Measurements from ENCODE around the gene SLC35F4. TPM values are rescaled to one million over a fixed set of nuclear protein-coding genes. Genes with fewer than 3 reads are reported as not detected.

SLC35F4 gene
- total and polyA plus RNA-seq, 2 donors: not detected

DNA sequence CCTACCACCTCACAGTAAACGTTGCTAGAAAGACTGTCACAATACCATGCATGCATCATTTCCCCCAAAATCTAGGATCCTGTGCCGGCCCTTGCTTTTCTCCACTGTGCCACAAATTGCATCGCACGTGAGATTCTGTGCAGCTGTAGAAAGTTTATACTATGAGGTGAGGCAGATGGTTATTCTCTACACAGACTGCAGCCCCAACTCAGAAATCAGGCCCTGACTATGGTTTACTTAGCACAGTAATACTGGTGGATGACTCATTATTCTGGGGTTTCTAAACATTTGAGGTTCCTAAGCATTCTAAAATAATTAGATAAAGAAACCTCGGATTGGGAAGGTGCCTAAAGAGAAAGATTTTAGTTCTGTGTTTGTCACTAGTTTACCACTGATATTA, 208.4 kb downstream of the SLC35F4 start:
- Histone ChIP-seq H3K9me3 (ENCODE audit: control insufficient read depth in 2 of 2, insufficient read depth in 1 of 2, low read length in 1 of 2) (no peaks in the 10 kb centered on the region), H3K27ac (ENCODE audit: low read depth in 1 of 2, low read length in 1 of 2) (no peak overlapping the region), H3K36me3 (ENCODE audit: control insufficient read depth in 2 of 2, insufficient read depth in 2 of 2, low read length in 1 of 2) (no peaks in the 10 kb centered on the region), H3K4me3 (ENCODE audit: low read length in 2 of 2) (no peak overlapping the region), H3K4me1 (ENCODE audit: control insufficient read depth in 2 of 2, insufficient read depth in 2 of 2, low read length in 2 of 2) (no peaks in the 10 kb centered on the region), H3K27me3 (ENCODE audit: control insufficient read depth in 2 of 2, insufficient read depth in 1 of 2, low read length in 1 of 2) (no peaks in the 10 kb centered on the region)
- no peak for DNase-seq (ENCODE audit: low read depth in 6 of 9, low spot score in 9 of 9)
- WGBS: 84% methylated on average over 5 of the region's 5 CpGs

DNA sequence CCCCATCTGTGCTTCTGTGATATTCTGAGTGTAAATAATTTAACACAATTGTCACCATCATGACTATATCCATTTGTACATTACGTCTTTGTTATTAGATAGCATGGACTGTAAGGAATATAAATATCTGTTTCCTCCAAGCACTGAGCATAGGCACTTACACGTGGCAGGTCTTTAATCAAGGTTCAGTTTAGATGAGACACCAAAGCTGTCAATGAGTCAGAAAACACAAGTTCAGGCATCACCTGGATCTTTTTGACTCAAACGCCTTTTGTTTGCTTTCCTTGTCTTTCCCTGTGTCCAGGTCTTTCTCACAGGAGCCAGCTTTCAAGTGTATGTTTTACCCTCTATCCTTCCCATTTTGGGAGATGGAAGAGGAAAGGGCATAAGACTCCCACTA, 209.0 kb downstream of the SLC35F4 start:
- DNase-seq (ENCODE audit: low read depth in 6 of 9, low spot score in 9 of 9): no peak
- Histone ChIP-seq H3K27ac (ENCODE audit: low read depth in 1 of 2, low read length in 1 of 2) (no peak overlapping the region), H3K36me3 (ENCODE audit: control insufficient read depth in 2 of 2, insufficient read depth in 2 of 2, low read length in 1 of 2) (no peaks in the 10 kb centered on the region), H3K4me3 (ENCODE audit: low read length in 2 of 2) (no peak overlapping the region), H3K9me3 (ENCODE audit: control insufficient read depth in 2 of 2, insufficient read depth in 1 of 2, low read length in 1 of 2) (no peaks in the 10 kb centered on the region), H3K27me3 (ENCODE audit: control insufficient read depth in 2 of 2, insufficient read depth in 1 of 2, low read length in 1 of 2) (no peaks in the 10 kb centered on the region), H3K4me1 (ENCODE audit: control insufficient read depth in 2 of 2, insufficient read depth in 2 of 2, low read length in 2 of 2) (no peaks in the 10 kb centered on the region)
- 81% methylated on average over 3 of the region's 3 CpGs for WGBS

DNA sequence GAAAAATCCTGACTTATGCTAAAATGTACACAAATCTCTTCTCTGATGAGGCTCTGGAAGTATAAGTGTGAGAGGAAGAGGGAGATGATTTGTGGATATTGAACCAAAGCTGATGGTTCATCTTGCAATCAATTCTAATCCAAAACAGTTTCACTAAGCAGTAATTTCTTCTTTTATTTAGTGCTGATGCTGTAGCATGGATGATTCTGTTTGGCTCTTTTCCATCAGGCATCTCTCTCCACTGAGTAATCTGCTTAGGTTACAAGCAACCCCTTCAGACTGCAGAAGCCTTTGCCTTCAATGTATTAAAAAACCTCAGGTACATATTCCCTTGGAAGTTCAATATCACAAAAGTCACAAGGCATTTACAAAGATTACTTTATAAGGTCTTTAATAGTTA, 213.1 kb downstream of the SLC35F4 start:
- Histone ChIP-seq H3K9me3 (ENCODE audit: control insufficient read depth in 2 of 2, insufficient read depth in 1 of 2, low read length in 1 of 2) (no peaks in the 10 kb centered on the region), H3K27me3 (ENCODE audit: control insufficient read depth in 2 of 2, insufficient read depth in 1 of 2, low read length in 1 of 2) (no peaks in the 10 kb centered on the region), H3K4me1 (ENCODE audit: control insufficient read depth in 2 of 2, insufficient read depth in 2 of 2, low read length in 2 of 2) (no peaks in the 10 kb centered on the region), H3K36me3 (ENCODE audit: control insufficient read depth in 2 of 2, insufficient read depth in 2 of 2, low read length in 1 of 2) (no peaks in the 10 kb centered on the region), H3K27ac (ENCODE audit: low read depth in 1 of 2, low read length in 1 of 2) (no peak overlapping the region), H3K4me3 (ENCODE audit: low read length in 2 of 2) (no peak overlapping the region)
- no peak for DNase-seq (ENCODE audit: low read depth in 6 of 9, low spot score in 9 of 9)

DNA sequence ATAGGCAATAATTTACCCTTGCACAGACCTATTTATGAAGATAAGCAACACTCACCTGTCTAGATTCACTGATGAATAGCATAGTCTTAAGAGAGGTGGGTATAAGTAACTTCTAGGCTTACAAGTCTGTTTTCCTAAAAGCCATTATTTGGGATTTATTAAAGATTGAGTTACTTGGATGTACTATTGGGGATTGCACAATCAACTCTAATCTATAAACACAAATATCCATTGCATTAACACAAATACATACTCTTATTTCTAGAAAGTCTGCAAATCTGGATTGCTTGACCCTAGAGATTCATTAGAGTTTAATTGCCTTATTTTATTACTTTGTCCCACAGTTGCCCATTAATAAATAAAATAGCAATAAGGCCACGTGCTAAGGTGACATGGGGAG, 224.1 kb downstream of the SLC35F4 start:
- WGBS: 42% methylated on average over 1 of the region's 1 CpG
- Histone ChIP-seq H3K27me3 (ENCODE audit: control insufficient read depth in 2 of 2, insufficient read depth in 1 of 2, low read length in 1 of 2) (no peaks in the 10 kb centered on the region), H3K36me3 (ENCODE audit: control insufficient read depth in 2 of 2, insufficient read depth in 2 of 2, low read length in 1 of 2) (no peaks in the 10 kb centered on the region), H3K4me3 (ENCODE audit: low read length in 2 of 2) (no peak overlapping the region), H3K9me3 (ENCODE audit: control insufficient read depth in 2 of 2, insufficient read depth in 1 of 2, low read length in 1 of 2) (no peaks in the 10 kb centered on the region), H3K4me1 (ENCODE audit: control insufficient read depth in 2 of 2, insufficient read depth in 2 of 2, low read length in 2 of 2) (no peaks in the 10 kb centered on the region), H3K27ac (ENCODE audit: low read depth in 1 of 2, low read length in 1 of 2) (no peak overlapping the region)
- DNase-seq (ENCODE audit: low read depth in 6 of 9, low spot score in 9 of 9): no peak

DNA sequence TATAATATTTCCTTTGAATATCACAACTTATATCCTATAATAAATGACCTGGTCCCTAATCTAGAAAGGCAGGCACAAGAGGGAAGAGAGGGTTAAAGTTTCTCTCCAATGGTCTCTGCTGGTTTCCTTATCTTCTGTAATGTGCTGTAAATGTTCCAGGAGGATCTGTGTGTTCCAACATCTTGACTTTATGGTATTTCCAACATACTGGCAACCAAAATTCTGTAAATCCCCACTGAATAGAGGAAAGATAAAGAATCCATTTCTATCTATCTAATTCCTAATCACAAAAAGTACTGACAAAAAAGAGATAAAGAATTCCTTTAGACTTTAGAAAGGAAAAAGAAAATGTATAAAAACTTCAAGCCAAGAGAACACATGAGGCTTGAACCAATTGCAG, 225.9 kb downstream of the SLC35F4 start:
- no peaks in the 10 kb centered on the region for H3K4me1 ChIP-seq (ENCODE audit: control insufficient read depth in 2 of 2, insufficient read depth in 2 of 2, low read length in 2 of 2)
- no peaks in the 10 kb centered on the region for H3K27me3 ChIP-seq (ENCODE audit: control insufficient read depth in 2 of 2, insufficient read depth in 1 of 2, low read length in 1 of 2)
- no peaks in the 10 kb centered on the region for H3K9me3 ChIP-seq (ENCODE audit: control insufficient read depth in 2 of 2, insufficient read depth in 1 of 2, low read length in 1 of 2)
- H3K4me3 ChIP-seq (ENCODE audit: low read length in 2 of 2): no peak overlapping the region
- no peak for DNase-seq (ENCODE audit: low read depth in 6 of 9, low spot score in 9 of 9)
- H3K27ac ChIP-seq (ENCODE audit: low read depth in 1 of 2, low read length in 1 of 2): no peak overlapping the region
- no peaks in the 10 kb centered on the region for H3K36me3 ChIP-seq (ENCODE audit: control insufficient read depth in 2 of 2, insufficient read depth in 2 of 2, low read length in 1 of 2)

DNA sequence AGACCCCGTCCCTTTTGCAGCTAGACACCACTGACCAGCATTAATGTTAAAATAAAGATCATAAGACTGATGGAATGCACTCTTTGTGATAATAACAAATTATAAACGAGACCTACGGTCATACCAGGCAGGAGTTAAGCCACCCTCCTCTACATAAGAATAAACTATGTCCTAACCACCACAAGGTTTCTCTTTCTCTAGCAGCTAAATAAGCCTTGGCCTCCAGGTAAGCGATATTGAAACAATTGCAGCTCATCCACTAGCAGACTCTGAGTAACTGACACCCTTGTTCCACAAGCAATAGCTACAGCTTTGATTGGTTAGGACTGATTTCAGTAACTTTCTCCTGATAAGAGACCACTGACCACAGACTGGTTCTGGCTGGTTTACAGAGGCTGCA, 228.0 kb downstream of the SLC35F4 start:
- DNase-seq (ENCODE audit: low read depth in 6 of 9, low spot score in 9 of 9): no peak
- Histone ChIP-seq H3K4me1 (ENCODE audit: control insufficient read depth in 2 of 2, insufficient read depth in 2 of 2, low read length in 2 of 2) (no peaks in the 10 kb centered on the region), H3K27ac (ENCODE audit: low read depth in 1 of 2, low read length in 1 of 2) (no peak overlapping the region), H3K4me3 (ENCODE audit: low read length in 2 of 2) (no peak overlapping the region), H3K36me3 (ENCODE audit: control insufficient read depth in 2 of 2, insufficient read depth in 2 of 2, low read length in 1 of 2) (no peaks in the 10 kb centered on the region), H3K27me3 (ENCODE audit: control insufficient read depth in 2 of 2, insufficient read depth in 1 of 2, low read length in 1 of 2) (no peaks in the 10 kb centered on the region), H3K9me3 (ENCODE audit: control insufficient read depth in 2 of 2, insufficient read depth in 1 of 2, low read length in 1 of 2) (no peaks in the 10 kb centered on the region)
- WGBS: 86% methylated on average over 4 of the region's 4 CpGs

DNA sequence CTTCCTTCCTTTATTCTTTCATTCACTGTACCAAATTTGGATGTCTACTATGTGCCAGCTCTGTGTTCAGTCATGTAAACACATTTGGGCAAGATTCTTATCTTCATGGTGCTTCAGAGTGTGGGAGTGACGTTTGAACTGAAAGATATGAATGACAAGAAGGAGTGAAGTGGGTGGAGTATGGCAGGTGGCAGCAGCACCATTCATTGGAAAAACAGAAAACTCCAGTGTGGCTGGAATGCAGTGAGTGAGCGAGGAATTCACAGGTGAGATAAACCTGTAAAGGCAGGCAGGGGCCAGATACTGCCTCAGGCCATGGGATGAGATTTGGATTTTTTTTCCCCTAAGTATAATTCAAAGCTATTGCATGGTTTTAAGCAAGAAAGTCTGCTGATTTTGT, 231.6 kb downstream of the SLC35F4 start:
- Histone ChIP-seq H3K27me3 (ENCODE audit: control insufficient read depth in 2 of 2, insufficient read depth in 1 of 2, low read length in 1 of 2) (no peaks in the 10 kb centered on the region), H3K36me3 (ENCODE audit: control insufficient read depth in 2 of 2, insufficient read depth in 2 of 2, low read length in 1 of 2) (no peaks in the 10 kb centered on the region), H3K4me3 (ENCODE audit: low read length in 2 of 2) (no peak overlapping the region), H3K27ac (ENCODE audit: low read depth in 1 of 2, low read length in 1 of 2) (no peak overlapping the region), H3K9me3 (ENCODE audit: control insufficient read depth in 2 of 2, insufficient read depth in 1 of 2, low read length in 1 of 2) (no peaks in the 10 kb centered on the region), H3K4me1 (ENCODE audit: control insufficient read depth in 2 of 2, insufficient read depth in 2 of 2, low read length in 2 of 2) (no peaks in the 10 kb centered on the region)
- WGBS: 56% methylated on average over 2 of the region's 2 CpGs
- no peak for DNase-seq (ENCODE audit: low read depth in 6 of 9, low spot score in 9 of 9)

DNA sequence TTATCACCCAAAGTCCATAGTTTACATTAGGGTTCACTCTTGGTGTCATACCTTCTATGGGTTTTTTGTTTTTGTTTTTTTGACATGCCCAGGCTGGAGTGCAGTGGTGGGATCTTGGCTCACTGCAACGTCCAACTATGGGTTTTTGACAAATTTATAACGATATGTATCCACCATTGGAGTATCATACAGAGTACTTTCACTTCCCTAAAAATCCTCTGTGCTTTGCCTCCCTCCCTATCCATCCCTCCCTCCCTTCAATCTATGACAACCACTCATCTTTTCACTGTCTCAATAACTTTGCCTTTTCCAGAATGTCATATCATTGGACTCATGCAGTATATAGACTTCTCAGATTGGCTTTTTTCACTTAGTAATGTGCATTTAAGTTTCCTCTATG, 233.2 kb downstream of the SLC35F4 start:
- no peaks in the 10 kb centered on the region for H3K27me3 ChIP-seq (ENCODE audit: control insufficient read depth in 2 of 2, insufficient read depth in 1 of 2, low read length in 1 of 2)
- H3K4me3 ChIP-seq (ENCODE audit: low read length in 2 of 2): no peak overlapping the region
- no peaks in the 10 kb centered on the region for H3K4me1 ChIP-seq (ENCODE audit: control insufficient read depth in 2 of 2, insufficient read depth in 2 of 2, low read length in 2 of 2)
- no peaks in the 10 kb centered on the region for H3K36me3 ChIP-seq (ENCODE audit: control insufficient read depth in 2 of 2, insufficient read depth in 2 of 2, low read length in 1 of 2)
- no peak overlapping the region for H3K27ac ChIP-seq (ENCODE audit: low read depth in 1 of 2, low read length in 1 of 2)
- no peak for DNase-seq (ENCODE audit: low read depth in 6 of 9, low spot score in 9 of 9)
- 78% methylated on average over 2 of the region's 2 CpGs for WGBS
- H3K9me3 ChIP-seq (ENCODE audit: control insufficient read depth in 2 of 2, insufficient read depth in 1 of 2, low read length in 1 of 2): no peaks in the 10 kb centered on the region

DNA sequence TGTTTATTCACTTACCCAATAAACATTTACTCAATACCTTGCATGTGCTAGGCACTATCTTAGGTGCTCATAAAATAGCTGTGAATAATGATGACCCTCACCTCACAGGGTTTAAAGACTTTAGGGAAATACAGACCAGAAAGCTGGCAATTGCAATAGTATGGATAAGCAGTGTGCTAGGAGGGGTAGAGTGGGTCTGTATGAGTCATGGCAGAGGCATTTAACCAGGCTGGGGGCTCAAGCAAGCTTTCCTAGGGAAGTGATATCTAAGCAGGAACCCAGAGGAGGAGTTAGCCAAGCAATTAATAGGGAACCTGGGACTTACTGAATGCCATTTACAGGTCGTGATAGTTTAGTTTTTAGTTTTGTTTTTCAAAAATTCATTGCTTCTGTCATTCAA, 248.4 kb downstream of the SLC35F4 start:
- no peak for DNase-seq (ENCODE audit: low read depth in 6 of 9, low spot score in 9 of 9)
- Histone ChIP-seq H3K9me3 (ENCODE audit: control insufficient read depth in 2 of 2, insufficient read depth in 1 of 2, low read length in 1 of 2) (peaks cover 0 to 8% of the 10 kb centered on the region in 2 donors), H3K27ac (ENCODE audit: low read depth in 1 of 2, low read length in 1 of 2) (no peak overlapping the region), H3K4me1 (ENCODE audit: control insufficient read depth in 2 of 2, insufficient read depth in 2 of 2, low read length in 2 of 2) (no peaks in the 10 kb centered on the region), H3K36me3 (ENCODE audit: control insufficient read depth in 2 of 2, insufficient read depth in 2 of 2, low read length in 1 of 2) (no peaks in the 10 kb centered on the region), H3K4me3 (ENCODE audit: low read length in 2 of 2) (no peak overlapping the region), H3K27me3 (ENCODE audit: control insufficient read depth in 2 of 2, insufficient read depth in 1 of 2, low read length in 1 of 2) (no peaks in the 10 kb centered on the region)
- WGBS: 49% methylated on average over 1 of the region's 1 CpG

DNA sequence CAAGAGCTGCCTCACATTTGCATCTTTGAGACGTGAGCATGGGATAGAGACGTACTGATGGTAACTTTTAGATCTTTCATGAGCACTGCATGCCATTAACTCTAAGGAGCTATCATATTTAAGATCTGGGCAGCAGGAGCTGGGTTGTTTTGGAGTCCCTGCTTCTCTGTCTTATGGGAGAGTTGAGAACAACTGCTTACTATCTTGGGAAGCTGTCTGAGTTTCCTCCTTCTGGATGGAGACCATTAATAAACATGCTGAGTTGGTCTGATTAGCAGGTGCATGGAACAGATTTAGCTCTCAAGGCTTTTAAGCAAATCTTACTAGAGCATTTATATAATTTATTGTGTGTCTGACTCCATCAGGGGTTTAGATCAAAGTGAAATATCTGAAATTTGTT, 252.9 kb downstream of the SLC35F4 start:
- 90% methylated on average over 2 of the region's 2 CpGs for WGBS
- Histone ChIP-seq H3K4me3 (ENCODE audit: low read length in 2 of 2) (no peak overlapping the region), H3K27ac (ENCODE audit: low read depth in 1 of 2, low read length in 1 of 2) (no peak overlapping the region), H3K27me3 (ENCODE audit: control insufficient read depth in 2 of 2, insufficient read depth in 1 of 2, low read length in 1 of 2) (no peaks in the 10 kb centered on the region), H3K9me3 (ENCODE audit: control insufficient read depth in 2 of 2, insufficient read depth in 1 of 2, low read length in 1 of 2) (no peaks in the 10 kb centered on the region), H3K4me1 (ENCODE audit: control insufficient read depth in 2 of 2, insufficient read depth in 2 of 2, low read length in 2 of 2) (no peaks in the 10 kb centered on the region), H3K36me3 (ENCODE audit: control insufficient read depth in 2 of 2, insufficient read depth in 2 of 2, low read length in 1 of 2) (no peaks in the 10 kb centered on the region)
- no peak for DNase-seq (ENCODE audit: low read depth in 6 of 9, low spot score in 9 of 9)
